ENCODE results near the gene DARS1. TPM values are rescaled to one million over a fixed set of nuclear protein-coding genes. Genes with fewer than 3 reads are reported as not detected.

DARS1 gene
- total RNA-seq, 6 experiments from 2014 or later, result 65.6 to 74.3 (median 71.3) TPM

GRCh38 chr2:136010126-136010525, 24.7 kb upstream of the DARS1 start:
- TF ChIP-seq CTCF (IDR thresholded peaks at IDR 0.05), result no peak
- peaks cover 33% of the 10 kb centered on the region for H3K4me1 Mint-ChIP-seq (ENCODE audit: low read depth)
- H3K4me3 Mint-ChIP-seq, result no peak overlapping the region
- no peaks in the 10 kb centered on the region for H3K36me3 Mint-ChIP-seq (ENCODE audit: low read depth)
- peak; percentile 72 for DNase-seq
- no peak overlapping the region for H3K27ac Mint-ChIP-seq
- no peaks in the 10 kb centered on the region for H3K9me3 Mint-ChIP-seq
- H3K27me3 Mint-ChIP-seq (ENCODE audit: insufficient read depth), result peaks cover 13% of the 10 kb centered on the region

GRCh38 chr2:136008205-136008865, 22.9 kb upstream of the DARS1 start:
- no peaks in the 10 kb centered on the region for H3K9me3 Mint-ChIP-seq
- no peak for TF ChIP-seq CTCF (IDR thresholded peaks at IDR 0.05)
- peaks cover 38% of the 10 kb centered on the region for H3K4me1 Mint-ChIP-seq (ENCODE audit: low read depth)
- no peaks in the 10 kb centered on the region for H3K36me3 Mint-ChIP-seq (ENCODE audit: low read depth)
- H3K4me3 Mint-ChIP-seq, result no peak overlapping the region
- peaks cover 10% of the 10 kb centered on the region for H3K27me3 Mint-ChIP-seq (ENCODE audit: insufficient read depth)
- H3K27ac Mint-ChIP-seq, result no peak overlapping the region
- no peak for DNase-seq

- Mint-ChIP-seq H3K9me3 (no peaks in the 10 kb centered on the region), H3K4me3 (no peak overlapping the region), H3K4me1 (ENCODE audit: low read depth) (peaks cover 38% of the 10 kb centered on the region), H3K27ac (no peak overlapping the region), H3K36me3 (ENCODE audit: low read depth) (no peaks in the 10 kb centered on the region), H3K27me3 (ENCODE audit: insufficient read depth) (peaks cover 4% of the 10 kb centered on the region; the same call in 1 of the 2 replicates)
- no peak for TF ChIP-seq CTCF (IDR thresholded peaks at IDR 0.05)
- DNase-seq, result no peak
These were observed 21.2 kb upstream of the DARS1 start for GRCh38 chr2:136006658-136007057.

- H3K27me3 Mint-ChIP-seq (ENCODE audit: insufficient read depth), result peaks cover 2% of the 10 kb centered on the region; the same call in 1 of the 2 replicates
- no peaks in the 10 kb centered on the region for H3K9me3 Mint-ChIP-seq
- peaks cover 38% of the 10 kb centered on the region for H3K4me1 Mint-ChIP-seq (ENCODE audit: low read depth)
- TF ChIP-seq CTCF (IDR thresholded peaks at IDR 0.05), result no peak
- H3K4me3 Mint-ChIP-seq, result no peak overlapping the region
- no peak overlapping the region for H3K27ac Mint-ChIP-seq
- H3K36me3 Mint-ChIP-seq (ENCODE audit: low read depth), result no peaks in the 10 kb centered on the region
- DNase-seq, result no peak
These were observed 20.2 kb upstream of the DARS1 start for GRCh38 chr2:136005462-136006196.

- Mint-ChIP-seq H3K4me1 (ENCODE audit: low read depth) (peaks cover 37% of the 10 kb centered on the region), H3K27me3 (ENCODE audit: insufficient read depth) (peaks cover 2% of the 10 kb centered on the region; the same call in 1 of the 2 replicates), H3K4me3 (no peak overlapping the region), H3K27ac (no peak overlapping the region), H3K36me3 (ENCODE audit: low read depth) (no peaks in the 10 kb centered on the region), H3K9me3 (no peaks in the 10 kb centered on the region)
- TF ChIP-seq CTCF (IDR thresholded peaks at IDR 0.05), result no peak
- no peak for DNase-seq
These were observed 19.5 kb upstream of the DARS1 start for GRCh38 chr2:136004965-136005364.
